H7 (cell line): Measurements from ENCODE around the gene TMPRSS4. TPM values are rescaled to one million over a fixed set of nuclear protein-coding genes. Genes with fewer than 3 reads are reported as not detected.

Experiments
- DNase-seq: peaks from one replicate; pipeline ENCODE4 v3.0.0; 2012
- H3K27me3 ChIP-seq: 2 replicates; pipeline ENCODE4 v1.6.0; 2011; ENCODE audit warnings: mild to moderate bottlenecking, low read length; ENCODE audit not compliant: control insufficient read depth, insufficient read depth
- H3K36me3 ChIP-seq: replicated peaks from 2 replicates; pipeline ENCODE4 v1.5.1; 2011; ENCODE audit warnings: low read length; ENCODE audit not compliant: control insufficient read depth, insufficient read depth
- H3K4me3 ChIP-seq: 2 replicates; pipeline ENCODE4 v1.5.1; 2011; ENCODE audit warnings: low read depth, mild to moderate bottlenecking, control low read depth, low read length, moderate library complexity; ENCODE audit not compliant: insufficient read depth
- total RNA-seq: library from RNA; depleted of rRNA; stranded (reverse); fragments of >200 nt; shearing (Covaris generic); gene quantifications from 2 replicates; pipeline ENCODE4 v1.2.3, GENCODE V29; 2014; rRNA removed

Gene TMPRSS4
- total RNA-seq, 1 experiment from 2014 or later: 0.38 TPM

DNA sequence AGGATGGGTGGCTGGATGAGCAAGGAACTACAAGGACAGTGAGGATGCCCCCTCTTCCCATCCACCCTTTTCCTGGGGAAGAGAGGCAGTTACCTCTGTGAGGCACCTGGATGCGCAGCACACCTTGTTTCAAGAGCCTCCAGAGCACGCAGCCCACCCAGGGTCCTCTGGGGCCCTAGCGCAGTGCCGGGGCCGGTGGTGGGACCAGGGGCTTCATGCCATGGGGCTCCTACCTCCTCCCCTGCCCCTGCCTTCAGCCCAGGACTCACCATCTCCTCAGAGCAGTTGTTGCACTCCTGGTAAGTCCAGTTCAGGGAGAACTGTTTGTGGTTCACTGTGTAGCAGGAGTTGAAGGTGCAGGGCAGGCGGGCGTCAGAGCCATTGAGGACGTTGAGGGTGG is 91.4 kb downstream of the TMPRSS4 start:
- Histone ChIP-seq H3K36me3 (no peaks in the 10 kb centered on the region), H3K4me3 (no peak overlapping the region), H3K27me3 (peaks cover 52% of the 10 kb centered on the region)
- no peak for DNase-seq

DNA sequence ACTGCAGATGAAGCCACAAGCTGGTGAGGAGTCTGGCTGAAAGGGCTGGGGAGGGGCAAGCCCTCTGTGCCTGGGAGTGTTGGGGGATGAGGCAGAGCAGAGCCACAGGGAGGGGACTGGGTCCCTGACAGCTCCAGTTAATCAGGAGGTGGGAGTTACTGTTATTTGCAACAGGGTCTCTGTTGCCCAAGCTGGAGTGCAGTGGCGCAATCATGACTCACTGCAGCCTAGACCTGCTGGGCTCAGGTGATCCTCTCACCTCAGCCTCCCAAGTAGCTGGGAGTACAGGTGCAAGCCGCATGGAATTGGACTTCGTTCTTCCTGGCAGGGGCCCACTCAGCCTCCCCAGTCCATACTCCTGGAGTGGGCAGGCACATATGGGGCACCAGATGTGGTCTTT is 91.9 kb downstream of the TMPRSS4 start:
- Histone ChIP-seq H3K27me3 (peaks cover 53% of the 10 kb centered on the region), H3K36me3 (no peaks in the 10 kb centered on the region)

DNA sequence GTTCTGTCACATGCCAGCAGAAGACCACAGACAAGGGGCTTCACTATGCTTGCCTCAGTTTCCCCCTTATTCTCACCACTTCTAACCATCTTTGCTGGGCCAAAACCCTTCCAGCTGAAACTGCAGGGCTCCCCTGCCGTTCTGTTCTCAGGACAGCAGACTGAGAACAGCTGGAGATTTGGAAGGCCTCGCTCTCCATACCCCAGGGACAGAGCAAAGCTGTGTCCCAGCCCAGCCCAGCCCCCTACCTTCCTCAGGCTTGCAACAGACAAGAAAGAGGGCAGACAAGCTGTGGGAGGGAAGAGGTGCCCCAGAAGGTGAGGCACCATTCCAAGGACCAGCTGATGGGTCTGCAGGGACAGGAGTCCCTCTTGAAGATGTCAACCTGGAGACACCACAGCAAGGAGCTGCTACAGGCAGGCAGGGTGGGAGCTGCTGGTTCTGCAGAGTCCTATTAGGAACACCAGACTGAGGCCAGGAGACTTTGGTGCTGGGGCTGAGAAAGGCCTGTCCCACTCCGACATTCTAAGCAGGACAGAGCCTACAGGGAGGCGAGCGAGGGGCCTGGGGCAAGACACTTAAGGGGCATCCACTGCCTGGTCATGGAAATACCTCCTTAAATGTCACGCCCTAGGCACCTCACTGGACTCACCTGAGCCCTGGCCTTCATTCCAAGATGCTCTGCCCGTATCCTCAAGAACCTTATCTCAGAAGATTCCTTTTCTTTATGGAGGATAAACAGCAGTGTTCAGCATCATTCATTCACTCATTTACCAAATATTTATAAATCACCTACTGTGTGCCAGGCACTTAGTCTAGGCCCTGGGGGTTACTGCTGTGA is 92.6 kb downstream of the TMPRSS4 start:
- DNase-seq: no peak
- Histone ChIP-seq H3K4me3 (no peak overlapping the region), H3K36me3 (no peaks in the 10 kb centered on the region), H3K27me3 (peaks cover 60% of the 10 kb centered on the region)

More for the DNA sequence above, 91.9 kb downstream of the TMPRSS4 start:
- no peak overlapping the region for H3K4me3 ChIP-seq
- no peak for DNase-seq

DNA sequence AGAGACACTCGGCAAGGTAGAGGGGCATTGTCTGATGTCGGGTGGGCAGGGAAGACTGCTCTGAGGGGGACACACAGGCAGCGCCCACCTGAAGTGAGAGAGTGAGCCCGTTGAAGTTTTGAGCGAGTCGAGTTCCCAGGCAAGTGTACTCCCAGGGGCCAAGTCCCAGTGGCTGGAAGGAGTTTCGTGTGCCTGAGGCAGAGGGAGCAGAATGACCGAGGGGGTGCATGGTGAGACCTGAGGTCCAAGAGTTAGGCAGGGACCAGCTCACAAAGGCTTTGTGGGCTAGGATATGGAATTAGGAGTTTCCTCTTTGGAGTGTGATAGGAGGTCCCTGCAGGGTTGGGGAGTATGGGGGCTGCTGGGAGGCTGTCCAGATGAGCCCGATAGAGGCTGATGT is 93.4 kb downstream of the TMPRSS4 start:
- Histone ChIP-seq H3K27me3 (peaks cover 67% of the 10 kb centered on the region), H3K36me3 (no peaks in the 10 kb centered on the region), H3K4me3 (no peak overlapping the region)
- DNase-seq: no peak

DNA sequence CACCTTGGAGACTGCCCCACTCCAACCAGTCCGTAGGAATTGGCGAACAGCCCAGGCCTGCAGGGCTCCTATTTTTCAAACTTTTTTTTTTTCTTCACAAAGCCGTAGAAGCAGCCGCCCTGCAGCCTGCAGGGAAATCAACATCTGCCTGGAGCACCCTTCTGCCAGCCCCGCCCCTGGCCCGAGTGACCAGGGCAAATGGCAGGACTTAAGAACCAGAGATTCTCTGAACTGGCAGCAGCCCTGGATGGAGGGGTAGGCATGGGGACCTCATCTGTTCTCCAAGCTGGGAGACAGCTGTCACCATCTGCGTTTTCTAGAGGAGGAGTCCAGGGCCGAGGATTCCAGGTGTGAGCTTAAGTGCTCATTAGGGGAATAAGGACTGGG is 94.0 kb downstream of the TMPRSS4 start:
- H3K4me3 ChIP-seq: no peak overlapping the region; the same call in 1 of the 2 replicates
- no peak for DNase-seq
- H3K27me3 ChIP-seq: peaks cover 71% of the 10 kb centered on the region
- H3K36me3 ChIP-seq: no peaks in the 10 kb centered on the region

Other genes starting within 250 kb of the TMPRSS4 start
- 17.8 and 32.8 TPM in 2 replicates for gene FXYD6, start 200.4 kb upstream of the TMPRSS4 start, total RNA-seq
- gene TMPRSS13, start 147.7 kb upstream of the TMPRSS4 start, total RNA-seq: 0.31 TPM in 1 of 2 replicates, not detected in the other
- not detected in 2 replicates for gene IL10RA, start 90.7 kb upstream of the TMPRSS4 start, total RNA-seq
- gene SMIM35, start 9.9 kb downstream of the TMPRSS4 start, total RNA-seq: not detected in 2 replicates
- 0.74 and 1.0 TPM in 2 replicates for gene SCN4B, start 75.7 kb downstream of the TMPRSS4 start, total RNA-seq
- gene SCN2B, start 99.6 kb downstream of the TMPRSS4 start, total RNA-seq: 0.03 and 0.07 TPM in 2 replicates
- gene JAML, start 147.9 kb downstream of the TMPRSS4 start, total RNA-seq: not detected in 2 replicates
- 0.42 and 0.63 TPM in 2 replicates for gene MPZL3, start 175.3 kb downstream of the TMPRSS4 start, total RNA-seq
- gene MPZL2, start 187.2 kb downstream of the TMPRSS4 start, total RNA-seq: 0.38 and 0.48 TPM in 2 replicates
- gene CD3E, start 227.7 kb downstream of the TMPRSS4 start, total RNA-seq: not detected in 2 replicates